ENCODE measurements around the gene CCDC178.

The CCDC178 gene

GRCh38 chr18:32905651-32906050 is 534.9 kb downstream of the CCDC178 start:
- TF ChIP-seq TCF12 (IDR thresholded peaks at IDR 0.05; ENCODE audit: low read depth): no peak
- TF ChIP-seq TAF1 (IDR thresholded peaks at IDR 0.05; ENCODE audit: low read depth): no peak
- TF ChIP-seq REST (IDR thresholded peaks at IDR 0.05; ENCODE audit: low read depth): no peak
- no peak for TF ChIP-seq TEAD4 (IDR thresholded peaks at IDR 0.05)
- TF ChIP-seq USF1 (IDR thresholded peaks at IDR 0.05): no peak
- TF ChIP-seq EP300 (IDR thresholded peaks at IDR 0.05; ENCODE audit: borderline replicate concordance): no peak
- TF ChIP-seq MAX (IDR thresholded peaks at IDR 0.05): no peak
- no peak for TF ChIP-seq RAD21 (IDR thresholded peaks at IDR 0.05; ENCODE audit: low read depth)
- TF ChIP-seq FOXM1 (IDR thresholded peaks at IDR 0.05; ENCODE audit: borderline replicate concordance, low read depth): no peak
- TF ChIP-seq NFIC (IDR thresholded peaks at IDR 0.05): no peak
- no peak for TF ChIP-seq EGR1 (IDR thresholded peaks at IDR 0.05)
- TF ChIP-seq CEBPB (IDR thresholded peaks at IDR 0.05): no peak
- TF ChIP-seq YY1 (IDR thresholded peaks at IDR 0.05; ENCODE audit: low read depth): no peak
- TF ChIP-seq CREB1 (IDR thresholded peaks at IDR 0.05; ENCODE audit: low read depth): no peak
- no peak for TF ChIP-seq ZBTB7A (IDR thresholded peaks at IDR 0.05; ENCODE audit: low read depth)

GRCh38 chr18:32902568-32903330 is 537.8 kb downstream of the CCDC178 start:
- TF ChIP-seq CEBPB (IDR thresholded peaks at IDR 0.05) (no peak), NFIC (IDR thresholded peaks at IDR 0.05) (no peak), TEAD4 (IDR thresholded peaks at IDR 0.05) (no peak), TCF12 (IDR thresholded peaks at IDR 0.05; ENCODE audit: low read depth) (no peak), YY1 (IDR thresholded peaks at IDR 0.05; ENCODE audit: low read depth) (no peak), EGR1 (IDR thresholded peaks at IDR 0.05) (no peak), CREB1 (IDR thresholded peaks at IDR 0.05; ENCODE audit: low read depth) (no peak), FOXM1 (IDR thresholded peaks at IDR 0.05; ENCODE audit: borderline replicate concordance, low read depth) (no peak), USF1 (IDR thresholded peaks at IDR 0.05) (no peak), MAX (IDR thresholded peaks at IDR 0.05) (no peak), RAD21 (IDR thresholded peaks at IDR 0.05; ENCODE audit: low read depth) (no peak), REST (IDR thresholded peaks at IDR 0.05; ENCODE audit: low read depth) (no peak)

- TF ChIP-seq ZBTB7A (IDR thresholded peaks at IDR 0.05; ENCODE audit: low read depth): no peak
- TF ChIP-seq NFIC (IDR thresholded peaks at IDR 0.05): no peak
- no peak for TF ChIP-seq RAD21 (IDR thresholded peaks at IDR 0.05; ENCODE audit: low read depth)
- no peak for TF ChIP-seq TEAD4 (IDR thresholded peaks at IDR 0.05)
- no peak for TF ChIP-seq EGR1 (IDR thresholded peaks at IDR 0.05)
- no peak for TF ChIP-seq MAX (IDR thresholded peaks at IDR 0.05)
- TF ChIP-seq REST (IDR thresholded peaks at IDR 0.05; ENCODE audit: low read depth): no peak
- TF ChIP-seq CEBPB (IDR thresholded peaks at IDR 0.05): no peak
- no peak for TF ChIP-seq FOXM1 (IDR thresholded peaks at IDR 0.05; ENCODE audit: borderline replicate concordance, low read depth)
- no peak for TF ChIP-seq YY1 (IDR thresholded peaks at IDR 0.05; ENCODE audit: low read depth)
- no peak for TF ChIP-seq TCF12 (IDR thresholded peaks at IDR 0.05; ENCODE audit: low read depth)
- no peak for TF ChIP-seq CREB1 (IDR thresholded peaks at IDR 0.05; ENCODE audit: low read depth)
- no peak for TF ChIP-seq TAF1 (IDR thresholded peaks at IDR 0.05; ENCODE audit: low read depth)
- TF ChIP-seq USF1 (IDR thresholded peaks at IDR 0.05): no peak
- TF ChIP-seq EP300 (IDR thresholded peaks at IDR 0.05; ENCODE audit: borderline replicate concordance): no peak
Measured at GRCh38 chr18:32899819-32900218, 540.7 kb downstream of the CCDC178 start.
